Measurements from ENCODE around the gene RHOD.

RHOD gene

DNA sequence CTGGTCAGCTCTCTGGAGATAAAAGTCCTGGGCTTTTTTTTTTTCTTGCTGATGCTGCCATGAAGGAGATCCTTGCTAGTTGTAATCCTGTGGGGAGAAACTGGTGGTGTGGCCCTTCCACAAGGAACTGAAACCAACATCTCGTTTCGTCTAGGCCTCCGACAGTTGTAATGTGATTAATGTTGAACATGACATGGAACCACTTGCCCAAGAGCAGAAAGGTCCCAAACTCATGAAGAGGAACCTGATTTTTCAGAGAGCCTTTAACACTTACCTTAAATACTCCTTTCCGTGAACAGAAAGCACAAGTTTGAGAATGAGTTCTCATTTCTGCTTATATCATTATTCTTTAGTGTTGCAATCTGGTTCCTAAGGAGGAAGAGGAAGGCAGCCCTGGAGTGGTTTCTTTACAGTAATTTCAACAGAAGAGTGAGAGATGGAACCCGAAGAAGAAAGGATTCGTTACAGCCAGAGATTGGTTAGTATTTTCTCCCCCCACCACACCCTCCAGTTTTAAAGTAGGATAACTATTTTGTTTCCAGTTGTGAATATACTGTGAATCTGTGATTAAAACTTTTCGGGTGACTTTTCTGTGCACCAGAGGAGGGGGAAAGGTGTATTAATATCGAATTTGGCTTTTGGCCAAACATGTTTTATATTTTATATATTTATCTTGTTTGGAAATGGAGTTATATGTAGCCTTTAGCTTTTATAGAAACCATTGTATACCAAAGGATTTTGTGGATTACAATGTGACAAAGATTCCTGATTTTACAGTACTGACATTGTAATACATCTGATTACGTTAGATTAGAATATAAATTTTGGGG lies 64.4 kb downstream of the RHOD start:
- TF ChIP-seq, protein P1, sequence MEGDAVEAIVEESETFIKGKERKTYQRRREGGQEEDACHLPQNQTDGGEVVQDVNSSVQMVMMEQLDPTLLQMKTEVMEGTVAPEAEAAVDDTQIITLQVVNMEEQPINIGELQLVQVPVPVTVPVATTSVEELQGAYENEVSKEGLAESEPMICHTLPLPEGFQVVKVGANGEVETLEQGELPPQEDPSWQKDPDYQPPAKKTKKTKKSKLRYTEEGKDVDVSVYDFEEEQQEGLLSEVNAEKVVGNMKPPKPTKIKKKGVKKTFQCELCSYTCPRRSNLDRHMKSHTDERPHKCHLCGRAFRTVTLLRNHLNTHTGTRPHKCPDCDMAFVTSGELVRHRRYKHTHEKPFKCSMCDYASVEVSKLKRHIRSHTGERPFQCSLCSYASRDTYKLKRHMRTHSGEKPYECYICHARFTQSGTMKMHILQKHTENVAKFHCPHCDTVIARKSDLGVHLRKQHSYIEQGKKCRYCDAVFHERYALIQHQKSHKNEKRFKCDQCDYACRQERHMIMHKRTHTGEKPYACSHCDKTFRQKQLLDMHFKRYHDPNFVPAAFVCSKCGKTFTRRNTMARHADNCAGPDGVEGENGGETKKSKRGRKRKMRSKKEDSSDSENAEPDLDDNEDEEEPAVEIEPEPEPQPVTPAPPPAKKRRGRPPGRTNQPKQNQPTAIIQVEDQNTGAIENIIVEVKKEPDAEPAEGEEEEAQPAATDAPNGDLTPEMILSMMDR (IDR thresholded peaks at IDR 0.05) = no peak
- peaks cover 0 to 8% (median 6%) of the 10 kb centered on the region in 3 donors for H3K36me3 ChIP-seq
- intact Hi-C loops (cut with DNase I; ENCODE audit: low total_unique reads) = no loop called here
- H3K27ac ChIP-seq = peak overlapping the region; percentile 95 to 99
- peaks cover 0 to 41% (median 16%) of the 10 kb centered on the region in 4 donors for H3K4me1 ChIP-seq
- no peaks in the 10 kb centered on the region for H3K9me3 ChIP-seq
- DNase-seq = peak; percentile 31 to 51
- no peaks in the 10 kb centered on the region for H3K27me3 ChIP-seq
- peak overlapping the region; percentile 90 to 99 for H3K4me3 ChIP-seq
